Panc1 (cell line): ENCODE data around the gene DLG3. TPM values are rescaled to one million over a fixed set of nuclear protein-coding genes. Genes with fewer than 3 reads are reported as not detected.

ENCODE experiments used
- ATAC-seq: fragments of 200-7000 bp; cut with Tn5 transposase; 2 replicates; pipeline ENCODE4 v1.9.1; 2020; ENCODE audit warnings: mild to moderate bottlenecking, moderate library complexity
- BruUV-seq: library from RNA; stranded (reverse); fragments of 400-500 nt; replicated peaks from 2 replicates; lab custom pipeline; 2021; lab: Mats Ljungman, UMichigan
- CTCF ChIA-PET: fragments of 300-600 bp; sonication (Branson Sonifier 250); formaldehyde crosslinking; loops from one replicate; lab custom pipeline; 2022; ENCODE audit warnings: antibody characterized with exemption; lab: Charles Lee
- POLR2A ChIA-PET: fragments of 300-600 bp; sonication (Branson Sonifier 250); formaldehyde crosslinking; loops from one replicate; lab custom pipeline; 2022; ENCODE audit warnings: antibody characterized with exemption; lab: Charles Lee
- DNase-seq: peaks from one replicate; pipeline ENCODE4 v3.0.0-alpha.2; 2010; ENCODE audit warnings: low read depth, low spot score
- H3K27ac ChIP-seq: 2 replicates; pipeline ENCODE4 v1.5.1; 2011; ENCODE audit warnings: mild to moderate bottlenecking, low read length, inconsistent platforms
- H3K27me3 ChIP-seq: fragments of 200-500 bp; sonication (Bioruptor generic); 2 replicates; pipeline ENCODE4 v1.6.0; 2014; ENCODE audit warnings: low read length, inconsistent platforms; ENCODE audit not compliant: control insufficient read depth, insufficient read depth
- H3K36me3 ChIP-seq: fragments of 200-500 bp; sonication (Bioruptor generic); 2 replicates; pipeline ENCODE4 v1.5.1; 2014; ENCODE audit warnings: inconsistent platforms, mild to moderate bottlenecking, low read length, moderate library complexity; ENCODE audit not compliant: control insufficient read depth, insufficient read depth
- H3K4me1 ChIP-seq: 2 replicates; pipeline ENCODE4 v1.5.1; 2011; ENCODE audit warnings: inconsistent platforms, mild to moderate bottlenecking, low read length, moderate library complexity; ENCODE audit not compliant: control insufficient read depth, insufficient read depth
- H3K4me3 ChIP-seq, 2 experiments: 2 replicates each; pipeline ENCODE4 v1.5.1; 2011 to 2012; ENCODE audit warnings: low read depth in 2 of 2, low read length in 2 of 2, mild to moderate bottlenecking in 2 of 2, inconsistent platforms in 1 of 2, moderate library complexity in 1 of 2
- H3K9me3 ChIP-seq: fragments of 200-500 bp; sonication (Bioruptor generic); 2 replicates; pipeline ENCODE4 v1.5.1; 2014; ENCODE audit warnings: low read depth, mild to moderate bottlenecking, inconsistent platforms, low read length, moderate library complexity; ENCODE audit not compliant: control insufficient read depth, insufficient read depth
- POLR2AphosphoS5 ChIP-seq: IDR thresholded peaks from 2 replicates; pipeline ENCODE4 v1.6.1; 2012; ENCODE audit warnings: mild to moderate bottlenecking, low read depth, low read length, moderate library complexity
- SIN3A ChIP-seq: IDR thresholded peaks from 2 replicates; pipeline ENCODE4 v1.6.1; 2012; ENCODE audit warnings: low read depth, mild to moderate bottlenecking, low read length, moderate library complexity, borderline replicate concordance; ENCODE audit not compliant: insufficient read depth
- TCF7L2 ChIP-seq: IDR thresholded peaks from 2 replicates; pipeline ENCODE4 v1.6.1; 2011; ENCODE audit warnings: mild to moderate bottlenecking, low read depth, low read length, inconsistent platforms
- in situ Hi-C: cut with HindIII; loops from 2 replicates; pipeline ENCODE4 v1.10.0; 2016; ENCODE audit warnings: low sequenced_read_pairs, low pct_unique_long_range_greater_than_20kb
- intact Hi-C: fragments of 100-400 bp; cut with micrococcal nuclease; formaldehyde crosslinking; loops from one replicate; pipeline ENCODE4 v1.10.0; 2022; ENCODE audit not compliant: unreplicated experiment
- total RNA-seq: library from RNA; stranded (reverse); gene quantifications from one replicate; pipeline ENCODE4 v1.2.1, GENCODE V29; 2021; ENCODE audit not compliant: unreplicated experiment
- TF ChIP-seq, protein P1 (sequence below), 2 experiments: IDR thresholded peaks; 2 replicates each; pipeline ENCODE4 v1.6.1; 2011 to 2012; ENCODE audit warnings: low read depth in 2 of 2, control low read depth in 1 of 2, low read length in 1 of 2, mild to moderate bottlenecking in 1 of 2, moderate library complexity in 1 of 2; ENCODE audit not compliant: insufficient read depth in 1 of 2
- TF ChIP-seq, protein P2 (sequence below): fragments of 450-650 bp; IDR thresholded peaks from 2 replicates; pipeline ENCODE4 v1.5.1; 2017; ENCODE audit warnings: mild to moderate bottlenecking

DLG3 gene
- total RNA-seq, 1 experiment from 2014 or later, result 3.0 TPM

DNA sequence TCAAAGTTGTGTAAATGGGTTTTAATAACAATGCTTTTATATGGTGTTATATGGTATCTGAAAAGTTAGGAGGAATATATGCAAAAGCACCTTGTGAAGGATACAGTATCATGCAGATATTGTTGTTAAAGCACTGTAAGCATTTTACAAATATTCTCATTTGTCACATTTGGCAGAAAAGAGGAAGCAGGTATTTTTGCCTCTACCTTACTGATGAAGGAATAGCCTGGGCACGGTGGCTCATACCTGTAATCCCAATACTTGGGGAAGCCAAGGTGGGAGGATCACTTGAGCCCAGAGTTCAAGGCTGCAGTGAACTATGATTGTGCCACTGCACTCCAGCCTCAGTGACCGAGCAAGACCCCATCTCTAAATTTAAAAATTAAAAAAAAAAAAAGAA lies 33.7 kb upstream of the DLG3 start:
- TF ChIP-seq POLR2AphosphoS5, result no peak
- no peak for ATAC-seq
- peaks cover 5% of the 10 kb centered on the region; the same call in 1 of the 2 replicates for H3K36me3 ChIP-seq
- ChIA-PET CTCF (no interaction called here), POLR2A (no interaction called here)
- intact Hi-C loops, result no loop called here
- H3K4me3 ChIP-seq, result no peak overlapping the region
- in situ Hi-C loops, result no loop called here
- BruUV-seq, result no TSS peak
- no peaks in the 10 kb centered on the region for H3K4me1 ChIP-seq
- H3K27me3 ChIP-seq, result no peaks in the 10 kb centered on the region
- DNase-seq, result no peak
- H3K27ac ChIP-seq, result no peak overlapping the region
- no peaks in the 10 kb centered on the region for H3K9me3 ChIP-seq

DNA sequence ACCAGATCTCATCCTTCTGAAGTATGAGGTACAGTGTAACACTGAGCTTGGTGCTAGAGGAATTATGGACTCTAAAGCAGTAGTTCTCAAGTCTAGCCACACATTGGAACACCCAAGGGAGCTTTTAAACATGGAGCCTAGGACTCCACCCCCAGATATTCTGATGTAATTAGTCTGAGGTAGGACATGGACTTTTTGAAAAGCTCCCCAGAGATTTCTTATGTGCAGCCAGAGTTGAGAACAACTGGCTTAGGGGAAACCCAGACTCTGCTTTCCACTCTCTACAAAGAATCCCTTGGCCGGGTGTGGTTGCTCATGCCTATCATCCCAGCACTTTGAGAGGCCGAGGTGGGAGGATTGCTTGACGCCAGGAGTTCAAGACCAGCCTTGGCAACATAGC lies 33.2 kb upstream of the DLG3 start:
- intact Hi-C loops, result no loop called here
- no peaks in the 10 kb centered on the region for H3K4me1 ChIP-seq
- DNase-seq (no peak), ATAC-seq (no peak)
- POLR2A ChIA-PET, result no interaction called here
- no peaks in the 10 kb centered on the region; the same call in 1 of the 2 replicates for H3K36me3 ChIP-seq
- no peaks in the 10 kb centered on the region for H3K27me3 ChIP-seq
- CTCF ChIA-PET, result no interaction called here
- TF ChIP-seq POLR2AphosphoS5, result no peak
- TF ChIP-seq, protein P1, sequence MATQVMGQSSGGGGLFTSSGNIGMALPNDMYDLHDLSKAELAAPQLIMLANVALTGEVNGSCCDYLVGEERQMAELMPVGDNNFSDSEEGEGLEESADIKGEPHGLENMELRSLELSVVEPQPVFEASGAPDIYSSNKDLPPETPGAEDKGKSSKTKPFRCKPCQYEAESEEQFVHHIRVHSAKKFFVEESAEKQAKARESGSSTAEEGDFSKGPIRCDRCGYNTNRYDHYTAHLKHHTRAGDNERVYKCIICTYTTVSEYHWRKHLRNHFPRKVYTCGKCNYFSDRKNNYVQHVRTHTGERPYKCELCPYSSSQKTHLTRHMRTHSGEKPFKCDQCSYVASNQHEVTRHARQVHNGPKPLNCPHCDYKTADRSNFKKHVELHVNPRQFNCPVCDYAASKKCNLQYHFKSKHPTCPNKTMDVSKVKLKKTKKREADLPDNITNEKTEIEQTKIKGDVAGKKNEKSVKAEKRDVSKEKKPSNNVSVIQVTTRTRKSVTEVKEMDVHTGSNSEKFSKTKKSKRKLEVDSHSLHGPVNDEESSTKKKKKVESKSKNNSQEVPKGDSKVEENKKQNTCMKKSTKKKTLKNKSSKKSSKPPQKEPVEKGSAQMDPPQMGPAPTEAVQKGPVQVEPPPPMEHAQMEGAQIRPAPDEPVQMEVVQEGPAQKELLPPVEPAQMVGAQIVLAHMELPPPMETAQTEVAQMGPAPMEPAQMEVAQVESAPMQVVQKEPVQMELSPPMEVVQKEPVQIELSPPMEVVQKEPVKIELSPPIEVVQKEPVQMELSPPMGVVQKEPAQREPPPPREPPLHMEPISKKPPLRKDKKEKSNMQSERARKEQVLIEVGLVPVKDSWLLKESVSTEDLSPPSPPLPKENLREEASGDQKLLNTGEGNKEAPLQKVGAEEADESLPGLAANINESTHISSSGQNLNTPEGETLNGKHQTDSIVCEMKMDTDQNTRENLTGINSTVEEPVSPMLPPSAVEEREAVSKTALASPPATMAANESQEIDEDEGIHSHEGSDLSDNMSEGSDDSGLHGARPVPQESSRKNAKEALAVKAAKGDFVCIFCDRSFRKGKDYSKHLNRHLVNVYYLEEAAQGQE (IDR thresholded peaks at IDR 0.05; ENCODE audit: insufficient read depth in 1 of 2, low read depth in 2 of 2, low read length in 1 of 2), result no peak
- TF ChIP-seq TCF7L2, result no peak
- TF ChIP-seq, protein P2, sequence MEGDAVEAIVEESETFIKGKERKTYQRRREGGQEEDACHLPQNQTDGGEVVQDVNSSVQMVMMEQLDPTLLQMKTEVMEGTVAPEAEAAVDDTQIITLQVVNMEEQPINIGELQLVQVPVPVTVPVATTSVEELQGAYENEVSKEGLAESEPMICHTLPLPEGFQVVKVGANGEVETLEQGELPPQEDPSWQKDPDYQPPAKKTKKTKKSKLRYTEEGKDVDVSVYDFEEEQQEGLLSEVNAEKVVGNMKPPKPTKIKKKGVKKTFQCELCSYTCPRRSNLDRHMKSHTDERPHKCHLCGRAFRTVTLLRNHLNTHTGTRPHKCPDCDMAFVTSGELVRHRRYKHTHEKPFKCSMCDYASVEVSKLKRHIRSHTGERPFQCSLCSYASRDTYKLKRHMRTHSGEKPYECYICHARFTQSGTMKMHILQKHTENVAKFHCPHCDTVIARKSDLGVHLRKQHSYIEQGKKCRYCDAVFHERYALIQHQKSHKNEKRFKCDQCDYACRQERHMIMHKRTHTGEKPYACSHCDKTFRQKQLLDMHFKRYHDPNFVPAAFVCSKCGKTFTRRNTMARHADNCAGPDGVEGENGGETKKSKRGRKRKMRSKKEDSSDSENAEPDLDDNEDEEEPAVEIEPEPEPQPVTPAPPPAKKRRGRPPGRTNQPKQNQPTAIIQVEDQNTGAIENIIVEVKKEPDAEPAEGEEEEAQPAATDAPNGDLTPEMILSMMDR, result no peak
- TF ChIP-seq SIN3A, result no peak
- no TSS peak for BruUV-seq
- H3K27ac ChIP-seq, result no peak overlapping the region
- no peaks in the 10 kb centered on the region for H3K9me3 ChIP-seq
- in situ Hi-C loops, result no loop called here
- H3K4me3 ChIP-seq, result no peak overlapping the region

DNA sequence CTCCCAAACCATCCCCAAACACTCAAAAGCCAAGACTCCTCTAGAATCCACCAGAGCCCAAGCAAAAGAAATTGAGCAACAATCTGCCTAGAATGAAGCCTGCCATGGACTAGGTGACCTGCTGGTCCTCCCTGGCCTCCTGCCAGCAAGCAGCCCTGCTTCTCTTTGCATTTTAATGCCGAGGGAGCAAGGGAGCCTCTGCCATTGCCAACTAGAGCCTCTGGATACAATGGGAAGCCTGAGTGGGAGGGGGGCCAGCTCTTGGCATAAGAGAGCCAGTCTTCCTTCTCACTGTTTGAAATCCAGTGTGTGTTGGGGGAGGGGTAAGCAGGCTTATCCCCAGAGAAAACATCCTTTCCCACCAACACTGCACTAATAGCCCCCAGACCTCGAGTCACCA lies 23.0 kb upstream of the DLG3 start:
- Histone ChIP-seq H3K4me1 (no peaks in the 10 kb centered on the region), H3K9me3 (no peaks in the 10 kb centered on the region), H3K36me3 (no peaks in the 10 kb centered on the region; the same call in 1 of the 2 replicates), H3K27ac (no peak overlapping the region), H3K27me3 (no peaks in the 10 kb centered on the region), H3K4me3 (no peak overlapping the region)
- POLR2A ChIA-PET, result interaction anchor here (0.7 kb wide), 1 partner anchor 155 kb away, joined by 5 read pairs; no protein-coding TSS in a partner anchor
- no peak for DNase-seq
- in situ Hi-C loops, result no loop called here
- TF ChIP-seq, protein P2, result no peak
- TF ChIP-seq SIN3A (no peak), POLR2AphosphoS5 (no peak), TCF7L2 (no peak)
- TF ChIP-seq, protein P1 (IDR thresholded peaks at IDR 0.05; ENCODE audit: insufficient read depth in 1 of 2, low read depth in 2 of 2, low read length in 1 of 2), result no peak
- ATAC-seq, result no peak
- intact Hi-C loops, result no loop called here
- CTCF ChIA-PET, result no interaction called here
- BruUV-seq, result no TSS peak
